ENCODE data around the gene MYH10. TPM values are rescaled to one million over a fixed set of nuclear protein-coding genes. Genes with fewer than 3 reads are reported as not detected.

The MYH10 gene
- total RNA-seq, 1 experiment from 2014 or later: 74.0 TPM

GRCh38 chr17:8585911-8586310 is 44.6 kb downstream of the MYH10 start:
- intact Hi-C loops (cut with micrococcal nuclease; ENCODE audit: unreplicated experiment): no loop called here
- no peak for TF ChIP-seq CTCF (IDR thresholded peaks at IDR 0.05; ENCODE audit: insufficient read depth in 1 of 2, low read depth in 1 of 2, low read length in 1 of 2, severe bottlenecking in 1 of 2, unreplicated experiment in 1 of 2)
- ChIA-PET POLR2A (no interaction called here), CTCF (no interaction called here)
- H3K9me3 ChIP-seq: no peaks in the 10 kb centered on the region
- H3K4me3 ChIP-seq (ENCODE audit: low read depth, low read length): no peak overlapping the region
- H3K4me1 ChIP-seq: peaks cover 6% of the 10 kb centered on the region; the same call in 1 of the 2 replicates
- no peak for DNase-seq
- Mint-ChIP-seq H3K4me3 (ENCODE audit: unreplicated experiment) (no peak overlapping the region), H3K4me1 (ENCODE audit: low read depth, unreplicated experiment) (peaks cover 11% of the 10 kb centered on the region), H3K27me3 (ENCODE audit: insufficient read depth, unreplicated experiment) (no peaks in the 10 kb centered on the region), H3K9me3 (ENCODE audit: unreplicated experiment) (peaks cover 15% of the 10 kb centered on the region), H3K36me3 (ENCODE audit: insufficient read depth, unreplicated experiment) (peaks cover 8% of the 10 kb centered on the region), H3K27ac (ENCODE audit: unreplicated experiment) (no peak overlapping the region)
- no peaks in the 10 kb centered on the region; the same call in 1 of the 2 replicates for H3K36me3 ChIP-seq (ENCODE audit: control insufficient read depth, insufficient read depth, low read length)
- H3K27me3 ChIP-seq (replicated peaks; ENCODE audit: control insufficient read depth, insufficient read depth, low read length): no peaks in the 10 kb centered on the region
- no TSS peak for BruUV-seq (replicated peaks)

- H3K4me1 Mint-ChIP-seq (ENCODE audit: low read depth, unreplicated experiment): peaks cover 11% of the 10 kb centered on the region
- no peaks in the 10 kb centered on the region for H3K27me3 Mint-ChIP-seq (ENCODE audit: insufficient read depth, unreplicated experiment)
- H3K27ac Mint-ChIP-seq (ENCODE audit: unreplicated experiment): no peak overlapping the region
- POLR2A ChIA-PET: no interaction called here
- H3K36me3 Mint-ChIP-seq (ENCODE audit: insufficient read depth, unreplicated experiment): peaks cover 8% of the 10 kb centered on the region
- BruUV-seq (replicated peaks): no TSS peak
- H3K9me3 Mint-ChIP-seq (ENCODE audit: unreplicated experiment): peaks cover 15% of the 10 kb centered on the region
- intact Hi-C loops (cut with micrococcal nuclease; ENCODE audit: unreplicated experiment): no loop called here
- DNase-seq: no peak
- H3K4me3 ChIP-seq (ENCODE audit: low read depth, low read length): no peak overlapping the region
- no peak for TF ChIP-seq CTCF (IDR thresholded peaks at IDR 0.05; ENCODE audit: insufficient read depth in 1 of 2, low read depth in 1 of 2, low read length in 1 of 2, severe bottlenecking in 1 of 2, unreplicated experiment in 1 of 2)
- no peaks in the 10 kb centered on the region for H3K9me3 ChIP-seq
- H3K36me3 ChIP-seq (ENCODE audit: control insufficient read depth, insufficient read depth, low read length): no peaks in the 10 kb centered on the region; the same call in 1 of the 2 replicates
- CTCF ChIA-PET: no interaction called here
- H3K4me3 Mint-ChIP-seq (ENCODE audit: unreplicated experiment): no peak overlapping the region
- H3K4me1 ChIP-seq: peaks cover 6% of the 10 kb centered on the region; the same call in 1 of the 2 replicates
- H3K27me3 ChIP-seq (replicated peaks; ENCODE audit: control insufficient read depth, insufficient read depth, low read length): no peaks in the 10 kb centered on the region
Measured at GRCh38 chr17:8583954-8584353, 46.6 kb downstream of the MYH10 start.

GRCh38 chr17:8580952-8581658 is 49.4 kb downstream of the MYH10 start:
- Histone ChIP-seq H3K36me3 (ENCODE audit: control insufficient read depth, insufficient read depth, low read length) (no peaks in the 10 kb centered on the region), H3K9me3 (no peaks in the 10 kb centered on the region), H3K4me3 (ENCODE audit: low read depth, low read length) (no peak overlapping the region), H3K4me1 (no peaks in the 10 kb centered on the region), H3K27me3 (replicated peaks; ENCODE audit: control insufficient read depth, insufficient read depth, low read length) (no peaks in the 10 kb centered on the region)
- H3K4me3 Mint-ChIP-seq (ENCODE audit: unreplicated experiment): no peak overlapping the region
- no peaks in the 10 kb centered on the region for H3K4me1 Mint-ChIP-seq (ENCODE audit: low read depth, unreplicated experiment)
- H3K36me3 Mint-ChIP-seq (ENCODE audit: insufficient read depth, unreplicated experiment): peaks cover 6% of the 10 kb centered on the region
- CTCF ChIA-PET: no interaction called here
- POLR2A ChIA-PET: no interaction called here
- no peak overlapping the region for H3K27ac Mint-ChIP-seq (ENCODE audit: unreplicated experiment)
- DNase-seq: no peak
- no peaks in the 10 kb centered on the region for H3K9me3 Mint-ChIP-seq (ENCODE audit: unreplicated experiment)
- no peaks in the 10 kb centered on the region for H3K27me3 Mint-ChIP-seq (ENCODE audit: insufficient read depth, unreplicated experiment)
- BruUV-seq (replicated peaks): no TSS peak
- no peak for TF ChIP-seq CTCF (IDR thresholded peaks at IDR 0.05; ENCODE audit: insufficient read depth in 1 of 2, low read depth in 1 of 2, low read length in 1 of 2, severe bottlenecking in 1 of 2, unreplicated experiment in 1 of 2)
- intact Hi-C loops (cut with micrococcal nuclease; ENCODE audit: unreplicated experiment): no loop called here
